ENCODE data around the gene RSPH4A. TPM values are rescaled to one million over a fixed set of nuclear protein-coding genes. Genes with fewer than 3 reads are reported as not detected.
"Not testable (repeated sequence)": the region's sequence is repeated elsewhere in the genome, so short reads cannot be mapped to it uniquely, and the experiment has no call there.

Gene RSPH4A
- polyA plus RNA-seq, 1 donor from 2014 or later = 11.0 TPM

DNA sequence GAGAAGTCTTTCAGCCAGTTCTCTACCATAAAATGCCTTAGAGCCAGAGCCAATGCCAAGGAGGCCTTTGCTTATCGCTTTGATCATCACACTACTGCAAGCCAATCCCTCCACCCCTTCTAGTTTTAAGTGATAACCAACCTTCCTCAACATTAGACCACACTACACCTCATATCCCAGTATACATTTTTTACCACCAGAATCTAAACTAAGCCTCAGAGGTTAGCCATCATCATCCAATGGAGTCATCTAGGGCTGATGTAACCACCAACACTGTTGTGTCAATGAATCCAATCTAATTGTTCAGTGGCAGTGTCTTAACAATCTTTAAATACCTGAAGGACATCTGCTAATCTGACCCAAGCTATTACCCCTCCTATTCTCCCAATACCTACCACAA lies 45.9 kb downstream of the RSPH4A start:
- H3K9me3 ChIP-seq (ENCODE audit: low read length) = no peaks in the 10 kb centered on the region
- H3F3A ChIP-seq (ENCODE audit: insufficient read depth, low read length, poor library complexity, severe bottlenecking) = no peaks in the 10 kb centered on the region
- H3K9me2 ChIP-seq (ENCODE audit: insufficient read depth, low read length) = no peaks in the 10 kb centered on the region
- no peak overlapping the region for H3K4me3 ChIP-seq (ENCODE audit: low read length)
- no peak overlapping the region for H3K27ac ChIP-seq (ENCODE audit: low read length)
- no peaks in the 10 kb centered on the region for H3K27me3 ChIP-seq (ENCODE audit: insufficient read depth, low read depth, low read length)
- no peaks in the 10 kb centered on the region for H4K20me1 ChIP-seq (ENCODE audit: insufficient read depth)
- H2AFZ ChIP-seq (ENCODE audit: low read depth, low read length) = no peak overlapping the region
- TF ChIP-seq, protein P1, sequence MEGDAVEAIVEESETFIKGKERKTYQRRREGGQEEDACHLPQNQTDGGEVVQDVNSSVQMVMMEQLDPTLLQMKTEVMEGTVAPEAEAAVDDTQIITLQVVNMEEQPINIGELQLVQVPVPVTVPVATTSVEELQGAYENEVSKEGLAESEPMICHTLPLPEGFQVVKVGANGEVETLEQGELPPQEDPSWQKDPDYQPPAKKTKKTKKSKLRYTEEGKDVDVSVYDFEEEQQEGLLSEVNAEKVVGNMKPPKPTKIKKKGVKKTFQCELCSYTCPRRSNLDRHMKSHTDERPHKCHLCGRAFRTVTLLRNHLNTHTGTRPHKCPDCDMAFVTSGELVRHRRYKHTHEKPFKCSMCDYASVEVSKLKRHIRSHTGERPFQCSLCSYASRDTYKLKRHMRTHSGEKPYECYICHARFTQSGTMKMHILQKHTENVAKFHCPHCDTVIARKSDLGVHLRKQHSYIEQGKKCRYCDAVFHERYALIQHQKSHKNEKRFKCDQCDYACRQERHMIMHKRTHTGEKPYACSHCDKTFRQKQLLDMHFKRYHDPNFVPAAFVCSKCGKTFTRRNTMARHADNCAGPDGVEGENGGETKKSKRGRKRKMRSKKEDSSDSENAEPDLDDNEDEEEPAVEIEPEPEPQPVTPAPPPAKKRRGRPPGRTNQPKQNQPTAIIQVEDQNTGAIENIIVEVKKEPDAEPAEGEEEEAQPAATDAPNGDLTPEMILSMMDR (IDR thresholded peaks at IDR 0.05; ENCODE audit: poor library complexity, severe bottlenecking) = no peak
- no peak for TF ChIP-seq SMC3 (conservative IDR thresholded peaks at IDR 0.05; ENCODE audit: poor library complexity)
- no peak for TF ChIP-seq EZH2 (IDR thresholded peaks at IDR 0.05; ENCODE audit: borderline replicate concordance, insufficient read depth, low read length, poor library complexity, severe bottlenecking)
- TF ChIP-seq TAF1 (IDR thresholded peaks at IDR 0.05; ENCODE audit: low read depth) = no peak
- TF ChIP-seq RAD21 (conservative IDR thresholded peaks at IDR 0.05) = no peak
- TF ChIP-seq POLR2AphosphoS5 (IDR thresholded peaks at IDR 0.05) = no peak
- TF ChIP-seq, protein P2, sequence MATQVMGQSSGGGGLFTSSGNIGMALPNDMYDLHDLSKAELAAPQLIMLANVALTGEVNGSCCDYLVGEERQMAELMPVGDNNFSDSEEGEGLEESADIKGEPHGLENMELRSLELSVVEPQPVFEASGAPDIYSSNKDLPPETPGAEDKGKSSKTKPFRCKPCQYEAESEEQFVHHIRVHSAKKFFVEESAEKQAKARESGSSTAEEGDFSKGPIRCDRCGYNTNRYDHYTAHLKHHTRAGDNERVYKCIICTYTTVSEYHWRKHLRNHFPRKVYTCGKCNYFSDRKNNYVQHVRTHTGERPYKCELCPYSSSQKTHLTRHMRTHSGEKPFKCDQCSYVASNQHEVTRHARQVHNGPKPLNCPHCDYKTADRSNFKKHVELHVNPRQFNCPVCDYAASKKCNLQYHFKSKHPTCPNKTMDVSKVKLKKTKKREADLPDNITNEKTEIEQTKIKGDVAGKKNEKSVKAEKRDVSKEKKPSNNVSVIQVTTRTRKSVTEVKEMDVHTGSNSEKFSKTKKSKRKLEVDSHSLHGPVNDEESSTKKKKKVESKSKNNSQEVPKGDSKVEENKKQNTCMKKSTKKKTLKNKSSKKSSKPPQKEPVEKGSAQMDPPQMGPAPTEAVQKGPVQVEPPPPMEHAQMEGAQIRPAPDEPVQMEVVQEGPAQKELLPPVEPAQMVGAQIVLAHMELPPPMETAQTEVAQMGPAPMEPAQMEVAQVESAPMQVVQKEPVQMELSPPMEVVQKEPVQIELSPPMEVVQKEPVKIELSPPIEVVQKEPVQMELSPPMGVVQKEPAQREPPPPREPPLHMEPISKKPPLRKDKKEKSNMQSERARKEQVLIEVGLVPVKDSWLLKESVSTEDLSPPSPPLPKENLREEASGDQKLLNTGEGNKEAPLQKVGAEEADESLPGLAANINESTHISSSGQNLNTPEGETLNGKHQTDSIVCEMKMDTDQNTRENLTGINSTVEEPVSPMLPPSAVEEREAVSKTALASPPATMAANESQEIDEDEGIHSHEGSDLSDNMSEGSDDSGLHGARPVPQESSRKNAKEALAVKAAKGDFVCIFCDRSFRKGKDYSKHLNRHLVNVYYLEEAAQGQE (IDR thresholded peaks at IDR 0.05; ENCODE audit: borderline replicate concordance) = no peak
- no peak for TF ChIP-seq EP300 (conservative IDR thresholded peaks at IDR 0.05; ENCODE audit: poor library complexity, severe bottlenecking)
- TF ChIP-seq MXI1 (conservative IDR thresholded peaks at IDR 0.05; ENCODE audit: poor library complexity, severe bottlenecking) = no peak
- H3K79me2 ChIP-seq (replicated peaks; ENCODE audit: insufficient read depth, low read length) = peaks cover 46% of the 10 kb centered on the region
- no peaks in the 10 kb centered on the region for H3K36me3 ChIP-seq (ENCODE audit: insufficient read depth, low read length)
- no peak overlapping the region for H3K4me2 ChIP-seq (ENCODE audit: low read length)
- no peak overlapping the region for H3K9ac ChIP-seq (ENCODE audit: low read length)

DNA sequence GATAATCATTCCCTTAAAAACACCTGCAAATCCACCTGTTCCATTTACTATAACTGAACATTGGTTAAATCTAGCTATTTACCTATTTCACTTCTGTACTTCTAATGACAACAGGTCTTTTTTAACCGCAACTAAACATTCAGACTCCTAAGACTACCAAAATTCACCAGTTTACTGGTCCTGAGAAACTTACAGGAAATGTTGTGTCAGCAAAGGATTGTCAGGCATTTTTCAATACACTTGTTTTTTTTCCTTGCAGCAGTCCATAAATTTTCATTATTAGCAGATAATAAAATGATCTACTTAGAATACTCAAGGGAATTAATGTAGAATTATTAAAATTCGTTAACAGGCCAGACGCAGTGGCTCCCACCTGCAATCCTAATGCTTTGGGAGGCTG lies 47.0 kb downstream of the RSPH4A start:
- TF ChIP-seq, protein P1 (IDR thresholded peaks at IDR 0.05; ENCODE audit: poor library complexity, severe bottlenecking) = no peak
- TF ChIP-seq EZH2 (IDR thresholded peaks at IDR 0.05; ENCODE audit: borderline replicate concordance, insufficient read depth, low read length, poor library complexity, severe bottlenecking) (no peak), POLR2AphosphoS5 (IDR thresholded peaks at IDR 0.05) (no peak), RAD21 (conservative IDR thresholded peaks at IDR 0.05) (no peak), MXI1 (conservative IDR thresholded peaks at IDR 0.05; ENCODE audit: poor library complexity, severe bottlenecking) (no peak), TAF1 (IDR thresholded peaks at IDR 0.05; ENCODE audit: low read depth) (no peak), SMC3 (conservative IDR thresholded peaks at IDR 0.05; ENCODE audit: poor library complexity) (no peak), EP300 (conservative IDR thresholded peaks at IDR 0.05; ENCODE audit: poor library complexity, severe bottlenecking) (no peak)
- TF ChIP-seq, protein P2 (IDR thresholded peaks at IDR 0.05; ENCODE audit: borderline replicate concordance) = no peak
- Histone ChIP-seq H3K79me2 (replicated peaks; ENCODE audit: insufficient read depth, low read length) (peaks cover 57% of the 10 kb centered on the region), H2AFZ (ENCODE audit: low read depth, low read length) (no peak overlapping the region), H3K9me2 (ENCODE audit: insufficient read depth, low read length) (no peaks in the 10 kb centered on the region), H4K20me1 (ENCODE audit: insufficient read depth) (no peaks in the 10 kb centered on the region), H3K4me3 (ENCODE audit: low read length) (no peak overlapping the region), H3K9ac (ENCODE audit: low read length) (no peak overlapping the region), H3K36me3 (ENCODE audit: insufficient read depth, low read length) (no peaks in the 10 kb centered on the region), H3K4me2 (ENCODE audit: low read length) (no peak overlapping the region), H3K9me3 (ENCODE audit: low read length) (no peaks in the 10 kb centered on the region), H3K27ac (ENCODE audit: low read length) (no peak overlapping the region), H3K27me3 (ENCODE audit: insufficient read depth, low read depth, low read length) (no peaks in the 10 kb centered on the region), H3F3A (ENCODE audit: insufficient read depth, low read length, poor library complexity, severe bottlenecking) (no peaks in the 10 kb centered on the region)

DNA sequence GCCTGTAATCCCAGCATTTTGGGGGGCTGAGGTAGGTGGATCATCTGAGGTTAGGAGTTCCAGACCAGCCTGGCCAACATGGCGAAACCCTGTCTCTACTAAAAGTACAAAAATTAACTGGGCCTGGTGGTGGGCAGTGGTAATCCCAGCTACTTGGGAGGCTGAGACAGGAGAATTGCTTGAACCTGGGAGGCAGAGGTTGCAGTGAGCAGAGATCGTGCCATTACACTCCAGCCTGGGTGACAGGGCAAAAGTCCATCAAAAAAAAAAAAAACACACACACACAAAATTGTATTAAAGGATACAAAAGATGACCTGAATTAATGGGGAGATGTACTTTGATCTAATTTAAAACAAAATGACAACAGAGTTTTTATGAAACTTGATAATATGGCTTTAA lies 47.9 kb downstream of the RSPH4A start:
- not testable (repeated sequence) for H3K27me3 ChIP-seq (ENCODE audit: insufficient read depth, low read depth, low read length); H3K9me2 ChIP-seq (ENCODE audit: insufficient read depth, low read length); H4K20me1 ChIP-seq (ENCODE audit: insufficient read depth); H3K9ac ChIP-seq (ENCODE audit: low read length); H3F3A ChIP-seq (ENCODE audit: insufficient read depth, low read length, poor library complexity, severe bottlenecking); H3K36me3 ChIP-seq (ENCODE audit: insufficient read depth, low read length); H2AFZ ChIP-seq (ENCODE audit: low read depth, low read length); H3K27ac ChIP-seq (ENCODE audit: low read length); H3K9me3 ChIP-seq (ENCODE audit: low read length)
- Histone ChIP-seq H3K79me2 (replicated peaks; ENCODE audit: insufficient read depth, low read length) (peaks cover 59% of the 10 kb centered on the region), H3K4me3 (ENCODE audit: low read length) (peak overlapping the region; percentile 75), H3K4me2 (ENCODE audit: low read length) (peak overlapping the region; percentile 23)
